GM19023 (cell line): ENCODE measurements around the gene ARHGAP21.
"Not testable (repeated sequence)": the region's sequence is repeated elsewhere in the genome, so short reads cannot be mapped to it uniquely, and the experiment has no call there.

Experiments
- ATAC-seq: cut with Tn5 transposase; IDR thresholded peaks from one replicate; pipeline ENCODE4 v1.9.1; 2021; ENCODE audit warnings: mild to moderate bottlenecking, moderate library complexity; ENCODE audit not compliant: unreplicated experiment

Gene ARHGAP21

GRCh38 chr10:24642921-24643678, 80.6 kb downstream of the ARHGAP21 start:
- ATAC-seq, result peak; percentile 83

- ATAC-seq, result no peak
Observed at GRCh38 chr10:24639124-24639523, 84.6 kb downstream of the ARHGAP21 start.

GRCh38 chr10:24625778-24626177, 97.9 kb downstream of the ARHGAP21 start:
- ATAC-seq, result no peak

GRCh38 chr10:24623383-24623782, 100.3 kb downstream of the ARHGAP21 start:
- ATAC-seq, result no peak

- ATAC-seq, result no peak
Observed at GRCh38 chr10:24622781-24623301, 100.8 kb downstream of the ARHGAP21 start.

- not testable (repeated sequence) for ATAC-seq
Observed at GRCh38 chr10:24621035-24621795, 102.5 kb downstream of the ARHGAP21 start.

- not testable (repeated sequence) for ATAC-seq
Observed at GRCh38 chr10:24619994-24620310, 103.7 kb downstream of the ARHGAP21 start.

- not testable (repeated sequence) for ATAC-seq
Observed at GRCh38 chr10:24619291-24619993, 104.2 kb downstream of the ARHGAP21 start.

- no peak for ATAC-seq
Observed at GRCh38 chr10:24618401-24618800, 105.3 kb downstream of the ARHGAP21 start.

- ATAC-seq, result no peak
Observed at GRCh38 chr10:24617771-24618396, 105.8 kb downstream of the ARHGAP21 start.

- no peak for ATAC-seq
Observed at GRCh38 chr10:24616536-24616935, 107.2 kb downstream of the ARHGAP21 start.

GRCh38 chr10:24606021-24606420, 117.7 kb downstream of the ARHGAP21 start:
- no peak for ATAC-seq

GRCh38 chr10:24605141-24605540, 118.5 kb downstream of the ARHGAP21 start:
- ATAC-seq, result no peak

- ATAC-seq, result no peak
Observed at GRCh38 chr10:24603333-24603732, 120.4 kb downstream of the ARHGAP21 start.

- no peak for ATAC-seq
Observed at GRCh38 chr10:24597961-24598360, 125.7 kb downstream of the ARHGAP21 start.

- ATAC-seq, result no peak
Observed at GRCh38 chr10:24597426-24597825, 126.3 kb downstream of the ARHGAP21 start.

- no peak for ATAC-seq
Observed at GRCh38 chr10:24596217-24596930, 127.3 kb downstream of the ARHGAP21 start.

GRCh38 chr10:24590697-24591457, 132.8 kb downstream of the ARHGAP21 start:
- ATAC-seq, result no peak

GRCh38 chr10:24589265-24589664, 134.4 kb downstream of the ARHGAP21 start:
- ATAC-seq, result no peak

- no peak for ATAC-seq
Observed at GRCh38 chr10:24579906-24580305, 143.8 kb downstream of the ARHGAP21 start.
